ENCODE data around the gene MORN4. TPM values are rescaled to one million over a fixed set of nuclear protein-coding genes. Genes with fewer than 3 reads are reported as not detected.

The MORN4 gene
- total and polyA plus RNA-seq, 2 of the 13 experiments (the other 11 are each of a cell fraction or from before 2014, with no cell fraction given), result 3.4 to 9.1 TPM

DNA sequence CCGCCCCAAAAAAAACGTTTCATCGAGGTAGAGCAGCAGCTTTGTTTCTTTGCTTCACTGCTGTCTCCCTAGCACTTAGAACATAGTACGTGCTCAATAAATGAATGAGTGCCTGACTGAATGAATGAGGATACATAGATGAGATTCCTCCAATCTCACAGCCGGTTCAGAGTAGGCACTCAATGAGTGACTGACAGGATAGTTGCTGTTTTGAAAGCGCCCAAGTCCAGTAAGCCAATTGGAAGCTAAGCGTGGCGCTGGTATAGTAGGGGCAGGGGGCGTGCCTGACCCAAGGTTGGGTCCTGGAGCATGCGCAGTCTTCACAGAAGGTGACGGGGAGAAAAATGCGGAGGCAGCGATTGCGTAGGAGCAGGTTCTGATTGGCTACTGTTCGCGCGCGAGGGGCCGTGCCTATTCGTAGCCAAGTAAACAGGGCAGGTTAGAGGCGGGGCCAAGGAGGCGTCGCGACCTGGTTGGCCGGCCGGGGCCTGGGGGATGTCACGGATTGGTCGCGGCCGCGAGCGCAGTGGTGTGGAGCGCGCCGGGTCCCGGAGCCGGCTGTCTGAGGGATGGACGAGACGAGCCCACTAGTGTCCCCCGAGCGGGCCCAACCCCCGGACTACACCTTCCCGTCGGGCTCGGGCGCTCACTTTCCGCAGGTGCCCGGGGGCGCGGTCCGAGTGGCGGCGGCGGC lies 7.0 kb upstream of the MORN4 start, which contains the start of gene PI4K2A (continued):
- 0 out of 2 replicates have a peak, but pooled peaks have one; percentile 12 for TF ChIP-seq ATF2 (CRISPR knock-in tag; IDR thresholded peaks at IDR 0.05)
- peak; percentile 99 for TF ChIP-seq ZNF3 (CRISPR knock-in tag; IDR thresholded peaks at IDR 0.05)
- TF ChIP-seq ZFP82 (CRISPR knock-in tag; IDR thresholded peaks at IDR 0.05; ENCODE audit: borderline replicate concordance), result no peak
- 0 out of 2 replicates have a peak, but pooled peaks have one; percentile 20 for TF ChIP-seq PATZ1 (CRISPR knock-in tag; IDR thresholded peaks at IDR 0.05)
- no peak for TF ChIP-seq MTA1 (CRISPR knock-in tag; IDR thresholded peaks at IDR 0.05; ENCODE audit: borderline replicate concordance)
- no peak for TF ChIP-seq SMARCC2 (IDR thresholded peaks at IDR 0.05)
- peak; percentile 73 for TF ChIP-seq ZNF687 (CRISPR knock-in tag; IDR thresholded peaks at IDR 0.05)
- TF ChIP-seq MYC (CRISPR knock-in tag; IDR thresholded peaks at IDR 0.05; ENCODE audit: borderline replicate concordance), result 0 out of 2 replicates have a peak, but pooled peaks have one; percentile 45
- TF ChIP-seq REPIN1 (CRISPR knock-in tag; IDR thresholded peaks at IDR 0.05; ENCODE audit: borderline replicate concordance, low read depth), result no peak
- no peak for TF ChIP-seq IRX3 (CRISPR knock-in tag; IDR thresholded peaks at IDR 0.05; ENCODE audit: borderline replicate concordance, low read depth)
- TF ChIP-seq ZNF10 (CRISPR knock-in tag; IDR thresholded peaks at IDR 0.05; ENCODE audit: borderline replicate concordance, low read depth), result no peak
- TF ChIP-seq POLR2G (IDR thresholded peaks at IDR 0.05; ENCODE audit: low read depth, low read length), result peak; percentile 61; the same call in 1 of the 2 replicates
- peak; percentile 92 for TF ChIP-seq NFYC (CRISPR knock-in tag; IDR thresholded peaks at IDR 0.05)
- TF ChIP-seq ZNF510 (CRISPR knock-in tag; IDR thresholded peaks at IDR 0.05; ENCODE audit: low read depth), result no peak
- 0 out of 2 replicates have a peak, but pooled peaks have one; percentile 1 for TF ChIP-seq ZNF335 (CRISPR knock-in tag; IDR thresholded peaks at IDR 0.05)
- no peak for TF ChIP-seq ZNF296 (CRISPR knock-in tag; conservative IDR thresholded peaks at IDR 0.05)
- TF ChIP-seq RAD51 (IDR thresholded peaks at IDR 0.05; ENCODE audit: borderline replicate concordance), result no peak
- TF ChIP-seq AFF4 (CRISPR knock-in tag; IDR thresholded peaks at IDR 0.05), result no peak

Data from HepG2 (cell line).